Ecto neural progenitor cell (in vitro differentiated cells): Measurements from ENCODE around the gene OR52K1.
"Not testable (repeated sequence)": the region's sequence is repeated elsewhere in the genome, so short reads cannot be mapped to it uniquely, and the experiment has no call there.

ENCODE experiments used
- DNase-seq: peaks from one replicate; pipeline ENCODE4 v3.0.0-alpha.2; 2018; ENCODE audit warnings: low spot score

The OR52K1 gene

DNA sequence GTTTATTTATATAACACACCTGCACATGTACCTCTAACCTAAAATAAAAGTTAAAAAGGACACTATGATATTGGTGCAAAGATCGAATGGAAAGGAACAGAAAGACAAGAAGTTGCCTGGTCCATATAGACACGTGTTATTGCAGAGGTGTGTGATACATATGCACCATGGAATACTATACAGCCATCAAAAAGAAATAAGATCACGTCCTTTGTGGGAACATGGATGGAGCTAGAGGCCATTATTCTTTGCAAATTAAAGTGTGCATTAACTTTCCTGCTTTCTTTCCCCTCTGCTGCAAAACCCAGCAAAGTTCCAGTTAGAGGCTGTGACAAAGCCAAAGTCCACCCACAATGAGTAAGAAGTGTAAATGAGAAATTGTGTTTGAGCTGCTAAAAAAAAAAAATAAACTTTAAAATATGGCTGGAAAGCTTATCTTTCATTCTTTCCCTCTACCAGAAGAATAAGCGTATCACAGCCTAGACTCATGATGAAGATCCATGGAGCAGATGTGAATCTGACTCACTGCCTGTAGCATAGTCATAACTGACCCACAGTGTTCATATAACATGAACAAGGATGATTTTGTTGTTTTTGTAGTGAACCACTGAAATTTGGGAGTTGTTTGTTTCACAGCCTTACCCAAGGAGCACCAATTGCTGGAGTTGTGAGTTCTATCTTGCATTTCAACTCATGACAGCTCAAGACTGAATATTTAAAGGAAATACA lies 9.6 kb downstream of the OR52K1 start:
- DNase-seq: no peak

- DNase-seq: no peak
Observed at GRCh38 chr11:4493480-4493818, 11.0 kb downstream of the OR52K1 start.

GRCh38 chr11:4495487-4495886 lies 13.0 kb downstream of the OR52K1 start:
- DNase-seq: no peak

DNA sequence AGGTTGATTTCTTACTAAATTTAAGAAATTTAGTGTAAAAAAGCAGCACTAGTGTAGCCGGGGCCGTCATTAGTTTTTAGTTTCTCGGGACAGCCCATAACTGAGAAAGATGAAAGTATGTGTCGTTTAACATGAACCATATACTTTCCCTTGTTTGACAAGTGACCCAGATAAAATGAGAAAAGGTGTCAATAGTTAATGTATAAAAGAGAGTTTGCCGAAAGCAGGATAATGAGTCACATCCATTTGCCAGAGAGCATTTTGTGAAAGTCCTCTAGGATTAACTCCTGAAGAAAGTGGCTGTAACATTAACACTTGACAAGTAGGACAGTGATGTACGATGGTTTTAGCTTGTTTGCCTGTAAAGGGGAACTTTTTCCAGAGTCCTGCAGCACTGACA lies 13.5 kb downstream of the OR52K1 start:
- DNase-seq: no peak

GRCh38 chr11:4496557-4497248 lies 14.3 kb downstream of the OR52K1 start:
- no peak for DNase-seq

DNA sequence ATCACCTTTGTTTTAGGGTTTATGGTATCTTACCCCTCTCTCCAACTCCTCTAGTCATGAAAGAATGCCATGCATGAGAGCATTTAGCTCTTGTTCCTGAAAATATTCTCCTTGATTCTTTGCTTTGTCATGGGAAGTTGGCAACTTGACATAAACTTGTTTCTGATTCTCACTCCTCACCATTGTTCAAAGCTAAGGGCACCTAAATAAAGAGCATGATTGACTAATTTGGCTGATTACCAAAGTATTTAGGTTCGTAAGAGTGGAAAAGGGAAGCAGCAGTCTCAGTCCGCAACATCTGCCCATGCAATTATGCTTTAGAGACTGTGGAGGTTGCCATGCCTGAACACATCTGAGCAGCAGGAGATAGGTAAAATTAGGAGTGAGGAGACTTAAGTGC lies 26.4 kb downstream of the OR52K1 start:
- DNase-seq: no peak

DNA sequence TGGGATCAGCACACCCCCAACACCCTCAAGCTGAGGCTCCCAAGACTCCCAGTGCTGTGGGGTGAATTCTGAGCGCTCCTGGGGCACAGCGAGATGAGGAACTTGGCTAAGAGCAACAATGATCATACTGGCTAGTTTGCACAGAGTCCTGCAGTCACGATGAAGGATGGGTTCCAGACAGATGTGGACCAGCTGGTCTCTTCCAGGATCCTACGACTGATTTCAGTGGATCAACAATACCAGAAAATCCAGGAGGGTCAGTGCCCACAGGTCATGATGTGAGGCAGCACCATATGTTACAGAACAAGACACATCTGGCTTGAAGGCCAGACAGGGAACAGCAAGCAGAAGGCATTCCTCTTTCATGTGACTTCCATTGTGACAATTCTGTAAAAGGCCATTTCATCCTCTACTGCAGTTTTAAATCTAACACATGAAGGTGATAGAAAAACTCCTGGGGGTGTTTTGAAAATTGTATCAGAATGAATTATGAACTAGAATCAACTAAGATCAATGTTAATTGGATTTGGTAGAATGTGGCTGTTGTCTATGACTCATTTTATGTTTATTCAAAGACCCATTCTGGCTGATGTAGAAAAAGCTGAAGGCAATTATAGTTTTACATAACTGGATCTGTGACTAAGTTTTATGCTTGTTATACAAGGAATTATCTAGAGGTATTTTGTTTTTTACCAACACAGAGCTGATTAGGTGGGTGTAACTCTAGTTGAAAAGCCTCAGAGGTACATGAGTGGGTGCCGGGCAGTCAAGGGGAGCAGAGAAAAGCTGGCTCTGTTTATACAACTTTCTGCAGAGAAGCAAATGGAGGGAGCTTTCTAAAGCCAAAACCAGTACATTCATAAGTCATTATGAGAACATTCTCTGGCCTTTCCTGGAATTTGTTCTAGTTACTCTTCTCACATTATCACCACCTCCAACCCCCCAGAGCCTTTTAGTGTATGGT lies 29.1 kb downstream of the OR52K1 start:
- DNase-seq: no peak

DNA sequence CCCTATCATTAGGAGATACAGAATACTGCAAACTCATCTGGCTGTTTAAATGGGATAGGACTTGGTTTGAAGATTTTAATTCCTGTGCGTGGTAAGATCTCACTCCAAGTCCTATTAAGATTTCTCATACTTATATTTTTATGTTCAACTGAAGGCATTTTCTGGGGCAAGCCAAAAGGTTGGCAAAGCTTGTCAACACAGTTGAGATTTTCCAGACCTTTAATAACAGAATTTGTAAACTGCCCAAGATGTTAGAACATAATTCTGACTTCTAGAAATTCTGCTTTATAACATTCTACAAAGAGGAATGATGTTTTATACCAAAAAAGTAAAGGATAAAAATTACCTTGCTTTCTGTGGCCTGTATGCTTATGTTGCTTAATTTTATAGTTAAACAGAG lies 31.8 kb downstream of the OR52K1 start:
- no peak for DNase-seq

DNA sequence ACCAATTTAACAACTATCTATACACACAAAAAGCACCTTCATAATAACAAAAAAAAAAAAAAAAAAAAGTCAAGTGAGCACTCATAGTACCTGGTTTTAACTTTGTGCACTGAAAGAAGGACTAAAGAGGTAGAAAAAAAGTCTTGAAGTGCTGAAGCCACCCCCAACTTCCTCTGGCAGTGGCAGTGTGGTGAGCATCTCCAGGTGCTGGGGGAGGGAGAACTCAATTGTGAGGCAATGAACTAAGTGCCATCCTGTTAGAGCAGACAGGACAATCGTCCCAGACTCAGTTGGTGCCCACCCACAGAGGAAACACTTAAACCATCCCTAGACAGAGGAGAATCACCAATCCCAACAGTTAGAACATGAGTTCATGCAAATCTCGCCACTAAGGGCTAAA lies 39.9 kb downstream of the OR52K1 start:
- DNase-seq: no peak

- no peak for DNase-seq
Observed at GRCh38 chr11:4522752-4523151, 40.3 kb downstream of the OR52K1 start.

GRCh38 chr11:4523666-4524065 lies 41.2 kb downstream of the OR52K1 start:
- DNase-seq: no peak

DNA sequence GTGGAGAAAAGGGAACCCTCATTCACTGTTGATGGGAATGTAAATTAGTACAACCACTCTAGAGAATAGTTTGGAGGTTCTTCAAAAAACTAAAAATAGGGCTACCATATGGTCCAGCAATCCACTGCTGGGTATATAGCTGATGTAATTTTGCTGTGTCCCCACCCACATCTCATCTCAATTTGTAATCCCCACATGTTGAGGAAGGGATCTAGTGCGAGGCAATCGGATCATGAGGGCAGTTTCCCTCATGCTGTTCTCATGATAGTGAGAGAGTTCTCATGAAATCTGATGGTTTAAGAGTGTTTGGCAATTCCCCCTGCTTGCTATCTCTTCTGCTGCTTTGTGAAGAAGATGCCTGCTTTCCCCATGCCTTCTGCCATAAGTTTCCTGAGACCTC lies 45.5 kb downstream of the OR52K1 start:
- DNase-seq: no peak

DNA sequence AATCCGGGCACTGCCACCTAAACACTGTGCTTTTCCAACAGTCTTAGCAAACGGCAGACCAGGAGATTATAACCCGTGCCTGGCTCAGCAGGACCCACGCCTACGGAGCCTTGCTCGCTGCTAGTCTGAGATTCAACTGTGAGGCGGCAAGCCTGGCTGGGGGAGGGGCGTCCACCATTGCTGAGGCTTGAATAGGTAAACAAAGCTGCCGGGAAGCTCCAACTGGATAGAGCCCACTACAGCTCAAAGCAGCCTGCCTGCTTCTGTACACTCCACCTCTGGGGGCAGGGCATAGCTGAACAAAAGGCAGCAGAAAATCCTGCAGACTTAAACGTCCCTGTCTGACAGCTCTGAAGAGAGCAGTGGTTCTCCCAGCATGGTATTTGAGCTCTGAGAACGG lies 49.2 kb downstream of the OR52K1 start:
- not testable (repeated sequence) for DNase-seq

GRCh38 chr11:4539603-4540219 lies 57.3 kb downstream of the OR52K1 start:
- DNase-seq: peak; percentile 56

GRCh38 chr11:4541071-4541470 lies 58.6 kb downstream of the OR52K1 start:
- DNase-seq: no peak
